Osteoblast (primary cell): ENCODE measurements around the gene DSTN. TPM values are rescaled to one million over a fixed set of nuclear protein-coding genes. Genes with fewer than 3 reads are reported as not detected.
A peak's percentile ranks its signal among the peaks of the same experiment; 100 is the strongest.

Source experiments
- DNase-seq: peaks from one replicate; pipeline ENCODE4 v3.0.0; 2011; ENCODE audit warnings: low spot score, mixed read lengths; ENCODE audit not compliant: insufficient read length; ENCODE audit errors: missing footprints
- H2AFZ ChIP-seq: 2 replicates; pipeline ENCODE4 v1.6.0; 2011; ENCODE audit warnings: mild to moderate bottlenecking, low read length
- H3K27ac ChIP-seq: 2 replicates; pipeline ENCODE4 v1.5.1; 2011; ENCODE audit warnings: mild to moderate bottlenecking, low read depth, low read length, moderate library complexity
- H3K27me3 ChIP-seq: 2 replicates; pipeline ENCODE4 v1.6.0; 2012; ENCODE audit warnings: mild to moderate bottlenecking, control low read depth, inconsistent platforms, low read length, moderate library complexity; ENCODE audit not compliant: insufficient read depth
- H3K36me3 ChIP-seq: 2 replicates; pipeline ENCODE4 v1.5.1; 2011; ENCODE audit warnings: mild to moderate bottlenecking, low read length, control low read depth, moderate library complexity; ENCODE audit not compliant: insufficient read depth
- H3K4me1 ChIP-seq: 2 replicates; pipeline ENCODE4 v1.5.1; 2011; ENCODE audit warnings: mild to moderate bottlenecking, low read length, control low read depth, moderate library complexity; ENCODE audit not compliant: insufficient read depth
- H3K4me2 ChIP-seq: 2 replicates; pipeline ENCODE4 v1.6.0; 2011; ENCODE audit warnings: mild to moderate bottlenecking, low read length; ENCODE audit not compliant: insufficient read depth
- H3K4me3 ChIP-seq: fragments of 200-600 bp; sonication (generic); 3 replicates; pipeline ENCODE4 v1.5.1; 2012; ENCODE audit warnings: mild to moderate bottlenecking, low read length, inconsistent platforms; ENCODE audit not compliant: insufficient read depth
- H3K79me2 ChIP-seq: 2 replicates; pipeline ENCODE4 v1.6.0; 2012; ENCODE audit warnings: mild to moderate bottlenecking, low read length, control low read depth, inconsistent platforms; ENCODE audit not compliant: insufficient read depth
- H3K9me3 ChIP-seq: 2 replicates; pipeline ENCODE4 v1.5.1; 2011; ENCODE audit warnings: low read depth, low read length, control low read depth
- H4K20me1 ChIP-seq: 2 replicates; pipeline ENCODE4 v1.6.0; 2012; ENCODE audit warnings: mild to moderate bottlenecking, low read length, control low read depth; ENCODE audit not compliant: insufficient read depth
- total RNA-seq: library from RNA; depleted of rRNA; stranded (reverse); fragments of >200 nt; gene quantifications from 2 replicates; pipeline ENCODE4 v1.2.3, GENCODE V29; 2012
- TF ChIP-seq, protein P1 (sequence below): IDR thresholded peaks from 2 replicates; pipeline ENCODE4 v1.5.1; 2011; ENCODE audit warnings: mild to moderate bottlenecking, low read depth, low read length, moderate library complexity; ENCODE audit errors: extremely low read depth

Gene DSTN
- total RNA-seq, 1 donor, result 627 TPM

DNA sequence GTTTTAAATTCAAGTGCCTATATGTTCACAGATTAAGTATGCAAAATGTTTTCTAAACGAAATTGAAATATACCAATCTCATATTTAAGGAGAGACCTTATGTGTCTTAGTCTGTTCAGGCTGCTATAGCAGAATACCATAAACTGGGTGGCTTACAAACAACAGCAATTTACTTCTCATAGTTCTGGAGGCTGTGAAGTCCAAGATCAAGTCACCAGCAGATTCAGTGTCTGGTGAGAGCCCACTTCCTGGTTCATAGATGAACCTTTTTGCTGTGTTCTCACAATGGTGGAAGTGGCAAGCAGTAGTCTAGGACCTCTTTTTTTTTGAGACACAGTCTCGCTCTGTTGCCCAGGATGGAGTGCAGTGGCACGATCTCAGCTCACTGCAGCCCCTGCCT lies 3.5 kb upstream of the DSTN start:
- H3K27me3 ChIP-seq, result no peaks in the 10 kb centered on the region
- H3K36me3 ChIP-seq, result no peaks in the 10 kb centered on the region
- peaks cover 20% of the 10 kb centered on the region for H3K79me2 ChIP-seq
- H3K27ac ChIP-seq, result no peak overlapping the region
- no peak overlapping the region for H2AFZ ChIP-seq
- DNase-seq, result no peak
- H3K4me1 ChIP-seq, result peaks cover 33% of the 10 kb centered on the region
- peaks cover 9% of the 10 kb centered on the region for H4K20me1 ChIP-seq
- no peak overlapping the region for H3K4me2 ChIP-seq
- TF ChIP-seq, protein P1, sequence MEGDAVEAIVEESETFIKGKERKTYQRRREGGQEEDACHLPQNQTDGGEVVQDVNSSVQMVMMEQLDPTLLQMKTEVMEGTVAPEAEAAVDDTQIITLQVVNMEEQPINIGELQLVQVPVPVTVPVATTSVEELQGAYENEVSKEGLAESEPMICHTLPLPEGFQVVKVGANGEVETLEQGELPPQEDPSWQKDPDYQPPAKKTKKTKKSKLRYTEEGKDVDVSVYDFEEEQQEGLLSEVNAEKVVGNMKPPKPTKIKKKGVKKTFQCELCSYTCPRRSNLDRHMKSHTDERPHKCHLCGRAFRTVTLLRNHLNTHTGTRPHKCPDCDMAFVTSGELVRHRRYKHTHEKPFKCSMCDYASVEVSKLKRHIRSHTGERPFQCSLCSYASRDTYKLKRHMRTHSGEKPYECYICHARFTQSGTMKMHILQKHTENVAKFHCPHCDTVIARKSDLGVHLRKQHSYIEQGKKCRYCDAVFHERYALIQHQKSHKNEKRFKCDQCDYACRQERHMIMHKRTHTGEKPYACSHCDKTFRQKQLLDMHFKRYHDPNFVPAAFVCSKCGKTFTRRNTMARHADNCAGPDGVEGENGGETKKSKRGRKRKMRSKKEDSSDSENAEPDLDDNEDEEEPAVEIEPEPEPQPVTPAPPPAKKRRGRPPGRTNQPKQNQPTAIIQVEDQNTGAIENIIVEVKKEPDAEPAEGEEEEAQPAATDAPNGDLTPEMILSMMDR, result no peak
- no peaks in the 10 kb centered on the region for H3K9me3 ChIP-seq
- H3K4me3 ChIP-seq, result no peak overlapping the region

DNA sequence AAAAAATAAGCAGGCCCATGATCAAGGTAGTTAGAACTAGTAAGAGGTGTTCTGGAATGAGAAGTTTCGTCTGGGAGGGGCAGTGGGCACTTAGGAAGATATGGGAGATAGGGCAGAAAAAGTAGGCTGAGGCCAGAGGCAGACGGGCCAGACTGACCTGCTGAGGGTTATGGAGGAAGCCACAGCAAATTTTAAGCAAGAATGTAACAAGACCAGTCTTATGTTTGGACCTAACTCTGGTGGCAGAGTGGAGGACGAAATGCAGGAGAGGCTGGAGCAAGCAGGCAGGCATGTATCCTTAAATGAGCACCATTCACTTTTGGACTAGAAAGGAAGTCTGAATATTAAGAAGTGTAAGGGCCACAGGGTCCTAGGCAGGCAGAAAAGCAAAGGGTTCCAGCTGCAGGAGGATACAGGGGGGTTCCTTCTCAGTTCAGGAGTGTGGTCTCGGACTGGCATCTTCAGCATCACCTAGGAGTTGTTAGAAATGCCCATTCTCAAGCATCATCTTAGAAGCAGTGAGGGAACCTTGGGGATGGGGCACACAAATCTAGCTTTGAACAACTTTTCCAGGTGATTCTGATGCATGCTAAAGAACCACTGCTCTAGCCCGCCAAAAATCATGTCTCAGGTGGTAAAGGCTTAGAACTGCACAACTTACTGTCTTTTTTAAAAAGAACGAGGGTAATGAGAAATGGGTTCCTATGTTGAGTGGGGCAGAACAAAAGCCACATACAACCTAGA lies 1.7 kb upstream of the DSTN start:
- Histone ChIP-seq H3K27me3 (no peaks in the 10 kb centered on the region), H2AFZ (no peak overlapping the region), H3K9me3 (no peaks in the 10 kb centered on the region), H3K27ac (peak overlapping the region; percentile 95), H3K4me1 (peaks cover 39% of the 10 kb centered on the region), H3K4me2 (peak overlapping the region; percentile 68), H3K36me3 (peaks cover 1% of the 10 kb centered on the region), H3K4me3 (peak overlapping the region; percentile 91), H3K79me2 (peaks cover 38% of the 10 kb centered on the region), H4K20me1 (peaks cover 28% of the 10 kb centered on the region)
- no peak for DNase-seq
- TF ChIP-seq, protein P1, result no peak

- Histone ChIP-seq H3K4me3 (peak overlapping the region; percentile 91), H3K4me1 (peaks cover 42% of the 10 kb centered on the region), H3K36me3 (peaks cover 8% of the 10 kb centered on the region), H3K9me3 (no peaks in the 10 kb centered on the region), H4K20me1 (peaks cover 36% of the 10 kb centered on the region), H3K27me3 (no peaks in the 10 kb centered on the region), H2AFZ (no peak overlapping the region), H3K79me2 (peaks cover 47% of the 10 kb centered on the region), H3K4me2 (peak overlapping the region; percentile 68), H3K27ac (peak overlapping the region; percentile 95)
- TF ChIP-seq, protein P1, result no peak
- DNase-seq, result peak; percentile 95
Measured at GRCh38 chr20:17568972-17569521, 828 bp upstream of the DSTN start.

GRCh38 chr20:17570347-17571152 lies 675 bp downstream of the DSTN start:
- Histone ChIP-seq H3K4me3 (peak overlapping the region; percentile 91), H3K79me2 (peaks cover 61% of the 10 kb centered on the region), H3K4me1 (peaks cover 33% of the 10 kb centered on the region), H3K27me3 (no peaks in the 10 kb centered on the region), H3K9me3 (no peaks in the 10 kb centered on the region), H3K27ac (peak overlapping the region; percentile 76), H3K36me3 (peaks cover 13% of the 10 kb centered on the region), H2AFZ (no peak overlapping the region), H4K20me1 (peaks cover 49% of the 10 kb centered on the region), H3K4me2 (peak overlapping the region; percentile 90)
- TF ChIP-seq, protein P1, result no peak
- DNase-seq, result no peak
